GM12878 (cell line): ENCODE data around the gene NCAPH2. TPM values are rescaled to one million over a fixed set of nuclear protein-coding genes. Genes with fewer than 3 reads are reported as not detected.

Experiments used
- BHLHE40 ChIP-seq, 2 experiments: fragments of 450-650 bp in 1 of 2; IDR thresholded peaks; 2 replicates each; pipeline ENCODE4 v1.6.1; 2011 to 2017; ENCODE audit warnings: low read depth in 2 of 2, borderline replicate concordance in 1 of 2, improper control_type of control experiment in 1 of 2, low read length in 1 of 2, mild to moderate bottlenecking in 1 of 2
- EZH2 ChIP-seq: IDR thresholded peaks from 2 replicates; pipeline ENCODE4 v1.6.1; 2012; ENCODE audit warnings: low read depth, mild to moderate bottlenecking, control low read depth, inconsistent platforms, low read length, borderline replicate concordance; ENCODE audit not compliant: control insufficient read depth
- HDAC6 ChIP-seq: fragments of 200-600 bp; sonication (generic); IDR thresholded peaks from one replicate; pipeline ENCODE4 v1.8.0; 2017; ENCODE audit warnings: antibody characterized with exemption; ENCODE audit not compliant: unreplicated experiment
- HDGF ChIP-seq: fragments of 450-650 bp; IDR thresholded peaks from 2 replicates; pipeline ENCODE4 v1.6.1; 2016; ENCODE audit warnings: antibody characterized with exemption
- JUND ChIP-seq: IDR thresholded peaks from 2 replicates; pipeline ENCODE4 v1.6.1; 2012; ENCODE audit warnings: low read depth, mild to moderate bottlenecking, low read length, improper control_type of control experiment, moderate library complexity
- MLLT1 ChIP-seq: fragments of 450-650 bp; IDR thresholded peaks from 2 replicates; pipeline ENCODE4 v1.6.1; 2016; ENCODE audit warnings: mild to moderate bottlenecking
- NR2F1 ChIP-seq: fragments of 450-650 bp; conservative IDR thresholded peaks from 2 replicates; pipeline ENCODE4 v1.6.1; 2017; ENCODE audit warnings: mild to moderate bottlenecking
- PKNOX1 ChIP-seq: fragments of 450-650 bp; IDR thresholded peaks from 2 replicates; pipeline ENCODE4 v1.6.1; 2016; ENCODE audit warnings: mild to moderate bottlenecking
- POLR2AphosphoS2 ChIP-seq: IDR thresholded peaks from 2 replicates; pipeline ENCODE4 v1.6.1; 2011; ENCODE audit warnings: low read depth, mild to moderate bottlenecking, low read length, improper control_type of control experiment, moderate library complexity
- POLR2AphosphoS5 ChIP-seq: IDR thresholded peaks from 2 replicates; pipeline ENCODE4 v1.6.1; 2011; ENCODE audit warnings: mild to moderate bottlenecking, low read length, inconsistent platforms
- RB1 ChIP-seq: fragments of 450-650 bp; formaldehyde crosslinking; IDR thresholded peaks from 2 replicates; pipeline ENCODE4 v1.6.1; 2017; ENCODE audit warnings: mild to moderate bottlenecking, borderline replicate concordance
- RUNX3 ChIP-seq: IDR thresholded peaks from 2 replicates; pipeline ENCODE4 v1.6.1; 2012; ENCODE audit warnings: low read length, inconsistent platforms
- SPI1 ChIP-seq: IDR thresholded peaks from 2 replicates; pipeline ENCODE4 v1.6.1; 2011; ENCODE audit warnings: low read depth, mild to moderate bottlenecking, low read length, moderate library complexity, borderline replicate concordance; ENCODE audit not compliant: insufficient read depth
- SREBF1 ChIP-seq: IDR thresholded peaks from 2 replicates; pipeline ENCODE4 v1.6.1; 2012; ENCODE audit warnings: mild to moderate bottlenecking, low read length
- STAT3 ChIP-seq: IDR thresholded peaks from 2 replicates; pipeline ENCODE4 v1.6.1; 2011; ENCODE audit warnings: low read depth, low read length, improper control_type of control experiment
- TAF1 ChIP-seq: IDR thresholded peaks from 2 replicates; pipeline ENCODE4 v1.6.1; 2011; ENCODE audit warnings: mild to moderate bottlenecking, low read depth, low read length, borderline replicate concordance
- ZNF217 ChIP-seq: fragments of 450-650 bp; IDR thresholded peaks from 2 replicates; pipeline ENCODE4 v1.6.1; 2017; ENCODE audit warnings: antibody characterized with exemption, mild to moderate bottlenecking
- ZZZ3 ChIP-seq: IDR thresholded peaks from 2 replicates; pipeline ENCODE4 v1.6.1; 2011; ENCODE audit warnings: low read depth; ENCODE audit not compliant: control insufficient read depth, insufficient read length
- polyA plus RNA-seq, 11 experiments: library from polyadenylated mRNA; depleted of rRNA in 4 of 11; unstranded in 6 of 11; stranded (reverse) in 5 of 11; fragments of >200 nt; fragmentation: Nextera tagmentation in 4 of 11; fragmentation: Illumina TruSeq in 1 of 11; extraction: Ambion mirVana in 4 of 11; extraction: Trizol in 1 of 11; gene quantifications; 1 replicate in 1 of 11; 2 replicates in 10 of 11; pipeline versions ENCODE4 v1.2.1 to v1.2.3, GENCODE V29; 2011 to 2016; ENCODE audit warnings: inconsistent platforms in 2 of 11, missing spikeins in 2 of 11, low read depth in 1 of 11
- total RNA-seq, 4 experiments: library from RNA; depleted of rRNA in 3 of 4; stranded (reverse); fragments of >200 nt in 3 of 4; fragmentation: Illumina TruSeq in 1 of 4; extraction: Trizol in 1 of 4; gene quantifications; 2 replicates each; pipeline versions ENCODE4 v1.2.1 to v1.2.3, GENCODE V29; 2013 to 2021
- TF ChIP-seq, protein P1 (sequence below): IDR thresholded peaks from 2 replicates; pipeline ENCODE4 v1.6.1; 2011; ENCODE audit warnings: borderline replicate concordance, low read depth, mild to moderate bottlenecking, moderate library complexity, low read length; ENCODE audit not compliant: insufficient read depth, poor library complexity, severe bottlenecking

The NCAPH2 gene
- total and polyA plus RNA-seq, 10 of the 15 experiments (the other 5 are each of a cell fraction or from before 2014, with no cell fraction given), result 5.0 to 110 (median 59.9) TPM

DNA sequence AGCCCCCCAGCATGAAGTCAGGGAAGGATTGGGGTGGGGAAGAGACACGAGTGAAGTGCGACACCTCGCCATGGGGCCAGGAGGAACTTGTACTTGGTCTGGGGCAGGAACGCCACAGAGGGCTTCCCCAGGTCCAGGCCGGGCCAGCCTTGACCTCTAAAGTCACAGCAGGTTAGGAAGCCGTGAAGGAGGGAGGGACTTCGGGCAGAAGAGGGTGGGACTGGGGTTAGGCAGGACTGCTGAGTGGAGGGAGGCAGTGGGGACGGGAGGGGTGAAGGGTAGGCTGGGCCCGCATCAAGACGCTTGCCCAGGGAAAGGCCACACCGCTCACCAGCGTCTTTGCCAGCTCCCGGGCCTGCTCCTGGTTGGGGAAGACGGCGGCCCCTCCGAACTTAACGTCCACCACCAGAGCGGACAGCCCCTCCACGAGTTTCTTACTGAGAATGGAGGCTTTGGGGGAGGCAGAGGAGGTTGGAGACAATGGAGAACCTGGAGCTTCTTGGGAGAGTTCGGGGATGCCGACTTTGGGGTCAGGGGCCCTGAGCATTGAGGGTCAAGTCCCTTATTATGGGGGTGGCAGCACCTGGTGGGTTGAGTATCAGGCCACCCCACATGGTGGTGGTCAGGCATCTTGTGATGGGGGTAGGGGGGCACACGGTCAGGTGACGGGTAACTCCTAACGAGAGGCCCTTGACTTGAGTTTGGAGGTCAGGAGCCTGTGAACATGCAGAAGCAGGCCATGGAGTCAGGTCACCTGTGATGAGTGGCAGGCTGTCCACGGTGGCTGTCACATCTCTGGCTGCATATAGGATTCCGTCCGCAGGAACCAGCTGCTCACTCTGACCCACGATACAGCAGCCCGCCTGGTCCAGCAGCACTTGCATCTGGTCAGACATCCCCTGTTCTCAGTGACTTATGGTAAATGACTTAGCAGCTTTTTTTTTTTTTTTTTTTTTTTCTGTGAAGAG lies 19.1 kb downstream of the NCAPH2 start (continued):
- 0 out of 2 replicates have a peak, but pooled peaks have one; percentile 62 for TF ChIP-seq MLLT1
- peak; percentile 37; the same call in 1 of the 2 replicates for TF ChIP-seq PKNOX1
- TF ChIP-seq BHLHE40 (IDR thresholded peaks at IDR 0.05; ENCODE audit: borderline replicate concordance in 1 of 2, low read depth in 2 of 2, low read length in 1 of 2), result peak in 1 of 2 experiments; percentile 25; a peak in 1 of 4 replicates
- peak; percentile 96 for TF ChIP-seq HDGF
- no peak for TF ChIP-seq EZH2
- TF ChIP-seq JUND, result no peak
- TF ChIP-seq POLR2AphosphoS2, result peak; percentile 91
- no peak for TF ChIP-seq ZZZ3
- TF ChIP-seq, protein P1, sequence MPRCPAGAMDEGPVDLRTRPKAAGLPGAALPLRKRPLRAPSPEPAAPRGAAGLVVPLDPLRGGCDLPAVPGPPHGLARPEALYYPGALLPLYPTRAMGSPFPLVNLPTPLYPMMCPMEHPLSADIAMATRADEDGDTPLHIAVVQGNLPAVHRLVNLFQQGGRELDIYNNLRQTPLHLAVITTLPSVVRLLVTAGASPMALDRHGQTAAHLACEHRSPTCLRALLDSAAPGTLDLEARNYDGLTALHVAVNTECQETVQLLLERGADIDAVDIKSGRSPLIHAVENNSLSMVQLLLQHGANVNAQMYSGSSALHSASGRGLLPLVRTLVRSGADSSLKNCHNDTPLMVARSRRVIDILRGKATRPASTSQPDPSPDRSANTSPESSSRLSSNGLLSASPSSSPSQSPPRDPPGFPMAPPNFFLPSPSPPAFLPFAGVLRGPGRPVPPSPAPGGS, result peak; percentile 29
- TF ChIP-seq RB1, result no peak
- no peak for TF ChIP-seq STAT3
- no peak for TF ChIP-seq SREBF1
- TF ChIP-seq TAF1, result 0 out of 2 replicates have a peak, but pooled peaks have one; percentile 8
- TF ChIP-seq RUNX3, result no peak
- TF ChIP-seq NR2F1, result peak; percentile 5
- no peak for TF ChIP-seq ZNF217
- peak; percentile 81 for TF ChIP-seq POLR2AphosphoS5
- TF ChIP-seq SPI1, result 0 out of 2 replicates have a peak, but pooled peaks have one; percentile 0
- TF ChIP-seq HDAC6, result peak; percentile 8
